C1 segment of cervical spinal cord (tissue), 14 donors: ENCODE results near the gene FIBP.

Experiments
- DNase-seq, 14 donors: peaks; one replicate each; lab custom pipeline; 2025; lab: John Stamatoyannopoulos, UW

Gene FIBP

DNA sequence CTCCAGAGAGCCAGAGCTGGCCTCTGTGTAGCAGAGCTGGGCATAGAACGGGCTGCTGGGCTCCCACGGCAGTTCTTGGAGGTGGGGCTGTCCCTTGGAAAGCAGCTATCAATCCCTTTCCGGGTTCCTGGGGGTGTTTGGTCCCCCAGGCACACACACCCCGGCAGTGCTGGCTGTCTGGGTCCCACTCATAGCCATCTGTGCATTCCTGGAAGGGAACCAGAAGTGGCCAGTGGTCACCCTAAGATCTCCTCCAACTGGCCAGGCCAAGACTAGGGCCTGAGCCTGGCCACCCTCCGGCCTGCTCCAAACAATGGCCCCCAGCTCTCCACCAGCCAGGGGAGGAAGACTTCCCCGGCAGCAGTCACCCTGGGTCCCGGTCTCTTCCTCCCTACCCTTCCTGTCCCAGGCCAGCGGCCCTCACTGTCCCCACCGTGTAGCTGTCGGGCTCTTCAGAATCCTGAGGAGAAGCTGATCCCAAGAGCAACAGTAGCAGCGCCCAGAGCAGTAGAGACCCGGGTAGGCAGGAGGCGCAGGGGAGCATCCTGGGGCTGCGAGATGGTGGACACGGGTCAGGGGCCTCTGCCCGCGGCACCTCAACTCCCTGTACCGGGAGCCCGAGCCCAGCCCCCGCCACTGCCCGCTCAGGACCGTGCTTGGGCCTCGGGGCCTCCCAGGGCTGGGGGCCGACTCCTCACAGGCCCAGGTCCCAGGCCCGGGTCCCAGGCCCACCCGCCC lies 16.3 kb downstream of the FIBP start:
- DNase-seq, result no peak

DNA sequence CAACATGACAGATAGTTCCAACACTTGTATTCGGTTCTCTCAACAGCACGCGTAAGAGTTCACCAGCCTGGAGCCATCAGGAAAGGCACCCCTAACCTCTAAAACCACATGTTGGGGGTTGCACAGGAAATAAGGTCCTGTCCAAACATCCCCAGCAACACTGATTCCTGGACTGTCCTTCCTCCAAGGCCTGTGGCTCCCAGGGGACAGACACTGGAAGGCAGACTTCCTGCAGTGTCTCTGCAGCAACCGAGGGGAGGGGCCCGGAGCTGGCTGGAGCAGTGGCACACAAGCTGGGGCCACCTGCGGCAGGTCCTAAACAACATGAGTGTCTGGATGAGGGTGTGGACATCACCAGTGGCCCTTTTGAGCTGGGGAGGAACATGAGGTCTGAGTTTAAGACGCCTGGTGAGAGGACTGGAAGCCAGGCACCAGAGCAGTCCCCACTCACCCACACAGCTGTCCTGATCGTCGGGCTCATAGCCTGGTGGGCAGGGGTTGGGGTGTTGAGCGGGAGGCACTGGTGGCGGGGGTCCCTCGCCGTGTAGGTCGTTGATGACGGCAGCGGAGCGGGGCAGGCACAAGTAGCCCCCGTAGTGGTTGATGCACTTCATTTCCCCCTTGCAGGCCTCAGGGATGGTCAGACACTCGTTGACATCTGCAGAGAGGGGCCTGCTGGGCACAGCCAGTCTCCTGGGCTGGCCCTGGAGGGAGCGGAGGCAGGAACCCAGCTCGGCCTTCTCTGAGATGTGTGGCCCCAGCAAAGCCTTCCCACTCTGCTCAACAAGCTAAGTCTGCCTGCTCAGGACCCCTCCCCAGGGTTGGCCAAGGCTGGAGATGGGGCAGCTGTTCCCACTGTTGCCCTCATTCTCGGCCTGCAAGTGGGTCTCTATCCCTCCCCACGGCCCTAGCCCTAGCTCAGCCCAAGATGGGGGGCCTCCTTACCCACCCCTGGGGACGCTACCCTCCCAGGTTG lies 17.3 kb downstream of the FIBP start:
- DNase-seq, result no peak

DNA sequence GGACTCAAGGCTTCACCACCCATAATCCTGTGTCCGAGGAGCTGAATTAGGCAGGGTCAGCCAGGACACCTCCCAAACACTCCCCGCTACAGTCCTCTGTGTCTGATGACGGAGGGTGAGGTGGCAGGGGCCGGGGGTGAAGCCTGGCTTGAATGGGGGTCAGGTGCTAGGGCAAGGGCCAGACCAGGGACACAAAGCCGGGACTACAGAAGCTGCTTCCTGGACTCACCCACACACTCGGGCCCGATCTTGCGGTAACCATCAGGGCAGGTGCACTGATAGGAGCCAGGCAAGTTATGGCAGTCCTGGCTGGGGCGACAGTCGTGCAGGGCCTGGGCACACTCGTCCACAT lies 18.0 kb downstream of the FIBP start:
- DNase-seq, result no peak

DNA sequence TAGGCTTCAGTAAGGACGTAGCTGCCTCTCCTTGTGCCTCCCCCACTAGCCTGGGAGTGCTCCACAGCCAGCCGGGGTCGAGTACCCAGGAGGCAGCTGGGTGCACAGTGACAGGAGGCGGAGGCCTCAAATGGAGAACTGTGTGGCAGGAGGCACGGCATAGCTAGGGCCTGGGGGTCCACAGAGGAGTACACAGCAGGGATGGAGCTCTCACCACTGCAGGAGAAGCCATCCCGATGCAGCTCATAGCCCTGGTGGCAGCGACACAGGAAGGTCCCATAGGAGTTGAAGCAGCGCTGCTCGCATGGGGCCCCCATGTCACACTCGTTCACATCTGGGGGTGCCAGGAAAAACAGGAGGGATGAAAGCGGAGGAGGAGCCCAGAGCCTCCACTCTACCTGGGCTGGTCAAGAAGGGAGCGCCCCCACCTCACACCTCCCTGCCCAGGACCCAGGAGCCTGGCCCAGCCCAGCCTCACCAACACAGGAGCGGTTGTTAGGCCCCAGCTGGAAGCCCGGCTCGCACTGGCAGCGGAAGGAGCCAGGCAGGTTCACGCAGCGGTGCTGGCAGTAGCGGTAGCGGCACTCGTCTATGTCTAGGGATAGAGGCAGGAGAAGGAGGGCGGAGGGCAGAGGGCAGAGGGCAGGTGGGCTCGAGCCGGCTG lies 18.5 kb downstream of the FIBP start:
- DNase-seq, result no peak

DNA sequence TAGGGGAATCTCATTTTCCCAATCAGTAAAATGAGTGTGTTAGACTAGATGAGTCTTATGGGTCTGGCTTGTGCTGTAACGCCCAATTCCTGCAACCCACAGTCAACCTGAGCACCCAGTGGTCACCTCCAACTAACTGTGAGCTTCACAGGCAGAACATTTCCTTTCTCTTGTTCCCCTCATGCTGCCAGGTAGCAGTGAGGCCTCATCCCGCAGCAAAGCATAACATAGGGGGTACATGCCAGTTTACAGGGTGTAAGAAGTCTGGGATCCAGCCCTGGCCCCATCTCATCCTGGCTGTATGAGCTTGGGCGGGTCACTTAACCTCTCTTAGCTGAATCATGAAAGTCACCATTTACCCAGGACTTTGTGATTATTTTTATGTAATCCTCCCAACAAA lies 19.4 kb downstream of the FIBP start:
- no peak for DNase-seq

DNA sequence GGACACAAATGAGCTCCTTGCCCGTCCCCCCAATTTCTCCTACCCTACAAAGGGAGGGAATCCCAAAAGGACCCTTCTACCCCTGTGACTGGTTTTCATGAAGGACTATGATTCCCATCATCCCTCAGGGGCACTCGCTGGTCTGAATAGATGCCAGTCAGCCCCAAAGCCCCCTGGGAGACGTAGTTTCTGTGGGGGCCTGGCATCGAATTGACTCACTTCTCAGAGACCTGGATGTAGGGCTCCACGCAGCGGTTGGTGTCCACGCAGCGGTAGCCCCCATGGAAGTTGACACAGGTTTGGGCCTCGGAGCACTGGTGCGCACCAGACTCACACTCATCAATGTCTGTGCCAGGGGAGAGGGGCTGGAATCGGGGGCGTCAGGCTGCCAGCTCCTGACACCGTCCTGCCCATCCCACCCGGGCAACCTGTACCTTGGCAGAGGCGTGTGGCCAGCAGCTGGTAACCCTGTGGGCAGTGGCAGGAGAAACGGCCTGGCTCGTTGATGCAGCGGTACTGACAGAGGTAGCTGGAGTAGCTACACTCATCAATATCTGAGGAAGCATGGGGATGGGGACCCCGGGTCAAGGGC lies 20.1 kb downstream of the FIBP start:
- peak in 3 of 14 donors; percentile 23 to 56 (median 24) for DNase-seq

DNA sequence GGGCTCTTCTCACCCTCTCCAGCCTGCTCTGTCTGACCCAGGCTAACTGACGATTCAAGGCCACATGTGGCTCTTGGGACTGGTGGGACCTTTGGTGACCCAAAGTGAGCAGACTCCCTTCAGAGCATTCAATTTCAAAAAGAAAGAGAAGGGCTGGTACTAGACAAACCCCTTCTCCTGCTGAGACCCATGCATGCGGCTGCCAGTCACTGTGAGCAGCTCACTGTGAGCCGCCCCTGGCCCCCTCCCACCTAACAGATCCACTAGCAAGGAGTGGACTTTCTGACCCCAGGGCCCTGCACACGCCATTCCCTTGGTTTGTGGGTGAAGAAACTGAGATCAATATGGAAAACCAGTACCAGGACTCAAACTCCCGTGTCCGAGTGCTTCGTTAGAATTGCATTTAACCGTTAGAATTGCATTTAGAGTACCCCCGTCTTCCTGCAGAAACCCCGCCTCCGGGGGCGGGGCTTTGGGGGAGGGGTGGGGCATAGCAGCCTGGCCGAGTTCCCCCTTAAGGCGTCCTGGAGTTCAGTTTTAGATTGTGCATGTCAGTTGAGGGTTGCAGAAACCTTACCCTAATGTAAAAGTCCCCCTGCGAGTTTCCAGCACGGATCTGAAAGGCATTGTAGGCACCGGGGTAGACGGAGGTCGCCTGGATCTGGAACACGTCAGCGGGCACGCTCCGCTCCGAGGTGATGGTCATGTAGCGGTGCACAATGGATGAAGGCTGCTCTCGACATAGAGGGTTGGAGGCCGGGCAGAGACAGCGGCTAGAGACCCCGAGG lies 20.8 kb downstream of the FIBP start:
- no peak for DNase-seq

DNA sequence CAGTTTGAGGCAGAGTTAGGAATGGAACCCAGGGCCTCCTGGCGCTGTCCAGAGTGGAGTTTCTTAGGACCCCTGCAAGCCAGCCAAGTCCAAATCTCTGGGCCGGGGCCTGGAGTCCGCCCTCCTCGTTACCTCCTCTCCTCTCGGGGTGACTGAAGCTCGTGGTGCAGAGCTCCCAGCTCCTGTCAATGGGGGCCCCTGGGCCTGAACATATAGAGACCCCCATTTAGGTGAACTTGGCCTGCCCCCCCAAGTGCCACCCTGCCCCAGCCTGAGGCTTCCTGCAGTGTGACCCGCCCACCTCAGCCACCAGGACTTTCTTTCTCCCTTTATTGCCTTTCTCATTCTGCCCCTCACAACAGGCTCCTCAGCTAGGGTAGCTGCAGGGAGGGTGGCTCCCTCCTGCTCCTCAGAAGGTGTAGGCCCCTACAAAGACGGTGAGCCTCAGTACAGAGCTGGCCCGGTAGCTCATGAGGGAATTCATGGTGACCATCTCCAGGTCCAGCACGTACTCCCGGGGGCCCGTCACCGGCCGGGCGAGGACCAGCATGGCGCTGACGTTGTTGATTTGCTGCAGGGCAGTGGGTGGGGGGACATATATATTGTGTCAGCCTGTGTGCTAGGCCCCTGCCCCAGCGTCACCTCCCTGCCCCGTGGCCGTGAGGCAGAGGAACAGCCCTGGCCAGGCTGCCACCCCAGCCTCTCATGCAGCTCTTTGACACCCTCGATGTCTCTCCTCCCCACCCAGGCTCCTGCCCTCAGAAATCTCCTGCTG lies 21.6 kb downstream of the FIBP start:
- DNase-seq, result no peak

DNA sequence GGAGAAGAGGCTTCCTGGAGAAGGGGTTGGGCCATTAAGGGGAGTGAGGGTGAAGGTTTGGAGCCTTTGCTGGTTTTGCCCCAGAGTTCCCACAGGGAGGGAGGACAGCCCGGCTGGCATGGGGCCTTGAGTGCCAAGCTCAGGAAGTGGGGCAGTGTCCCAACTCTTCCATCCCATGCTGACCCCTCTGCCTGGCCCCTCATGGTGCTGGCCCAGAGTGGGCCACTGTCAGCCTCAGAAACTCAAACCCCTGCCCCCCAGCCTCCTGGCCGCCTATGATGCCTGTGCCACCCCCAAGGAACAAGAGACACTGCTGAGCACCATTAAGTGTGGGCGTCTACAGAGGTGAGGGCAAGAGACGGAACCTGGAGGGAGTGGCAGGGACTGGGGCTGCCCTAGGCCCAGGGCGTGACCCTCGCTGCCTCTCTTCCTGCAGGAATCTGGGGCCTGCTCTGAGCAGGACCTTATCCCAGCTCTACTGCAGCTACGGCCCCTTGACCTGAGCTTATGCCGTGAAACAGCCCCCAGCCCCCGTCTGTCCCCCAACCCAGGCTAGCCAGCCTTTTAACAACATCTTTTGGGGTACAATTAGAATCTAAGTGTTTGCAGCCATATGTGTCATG lies 22.6 kb downstream of the FIBP start:
- no peak for DNase-seq

DNA sequence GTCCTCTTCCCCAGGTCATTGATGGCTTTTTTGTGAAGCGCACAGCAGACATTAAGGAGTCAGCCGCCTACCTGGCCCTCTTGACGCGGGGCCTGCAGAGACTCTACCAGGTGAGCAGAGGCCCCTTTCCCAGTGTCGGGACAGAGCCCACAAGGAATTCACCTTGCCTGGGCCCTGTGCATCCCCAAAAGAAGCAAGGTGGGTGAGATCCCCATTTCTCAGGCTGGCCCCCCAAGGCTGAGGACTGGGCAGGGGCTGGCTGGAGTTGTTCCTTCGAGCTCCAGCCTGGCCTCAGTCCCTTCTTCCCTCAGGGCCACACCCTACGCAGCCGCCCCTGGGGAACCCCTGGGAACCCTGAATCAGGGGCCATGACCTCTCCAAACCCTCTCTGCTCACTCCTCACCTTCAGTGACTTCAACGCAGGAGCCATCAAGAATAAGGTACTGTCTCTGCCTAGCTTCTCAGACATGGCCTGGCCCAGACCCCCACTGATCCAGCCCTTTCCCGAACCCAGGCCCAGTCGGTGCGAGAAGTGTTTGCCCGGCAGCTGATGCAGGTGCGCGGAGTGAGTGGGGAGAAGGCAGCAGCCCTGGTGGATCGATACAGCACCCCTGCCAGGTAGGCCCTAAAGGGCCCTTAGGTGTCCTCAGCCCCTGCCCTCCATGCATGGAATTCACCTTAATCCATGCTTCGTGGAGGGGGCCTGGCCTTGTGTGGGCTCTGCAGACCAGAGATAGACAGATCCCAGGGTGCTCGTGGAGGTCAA lies 23.4 kb downstream of the FIBP start:
- no peak for DNase-seq

DNA sequence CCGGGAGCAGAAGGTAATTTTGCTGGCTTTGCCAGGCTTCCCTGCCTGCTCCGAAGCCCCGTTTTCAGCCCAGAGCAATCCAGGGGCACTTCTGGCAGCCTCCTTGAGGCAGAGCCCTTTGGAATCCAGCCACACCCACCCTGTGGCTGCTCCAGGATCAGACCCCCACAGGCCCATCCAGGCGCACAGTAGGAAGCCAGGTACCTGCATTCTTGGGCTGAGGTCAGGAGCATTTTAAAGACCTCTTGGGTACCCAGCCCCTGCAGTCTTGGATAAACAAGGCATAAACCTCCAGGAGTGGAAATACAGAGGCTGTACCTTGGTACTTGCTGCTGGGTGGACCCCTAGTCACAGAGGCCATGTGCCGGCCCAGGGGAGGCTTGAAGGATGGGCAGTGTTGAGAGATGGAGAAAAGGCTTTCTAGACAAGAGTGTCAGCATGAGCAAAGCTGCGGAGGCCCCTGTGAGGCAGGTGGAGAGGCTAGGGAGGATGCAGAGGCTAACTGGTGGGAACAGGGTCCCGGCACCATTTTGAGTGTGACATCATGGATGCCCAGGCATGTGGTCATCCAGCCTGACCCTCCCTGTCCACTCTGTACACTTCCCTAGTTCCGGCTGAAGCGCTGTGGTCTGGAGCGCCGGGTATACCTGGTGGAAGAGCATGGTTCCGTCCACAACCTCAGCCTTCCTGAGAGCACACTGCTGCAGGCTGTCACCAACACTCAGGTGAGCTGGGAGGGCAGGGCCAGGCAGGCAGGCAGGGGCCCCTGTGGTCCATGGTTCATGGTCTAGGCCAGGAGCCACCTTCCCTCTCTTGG lies 24.2 kb downstream of the FIBP start:
- no peak for DNase-seq

DNA sequence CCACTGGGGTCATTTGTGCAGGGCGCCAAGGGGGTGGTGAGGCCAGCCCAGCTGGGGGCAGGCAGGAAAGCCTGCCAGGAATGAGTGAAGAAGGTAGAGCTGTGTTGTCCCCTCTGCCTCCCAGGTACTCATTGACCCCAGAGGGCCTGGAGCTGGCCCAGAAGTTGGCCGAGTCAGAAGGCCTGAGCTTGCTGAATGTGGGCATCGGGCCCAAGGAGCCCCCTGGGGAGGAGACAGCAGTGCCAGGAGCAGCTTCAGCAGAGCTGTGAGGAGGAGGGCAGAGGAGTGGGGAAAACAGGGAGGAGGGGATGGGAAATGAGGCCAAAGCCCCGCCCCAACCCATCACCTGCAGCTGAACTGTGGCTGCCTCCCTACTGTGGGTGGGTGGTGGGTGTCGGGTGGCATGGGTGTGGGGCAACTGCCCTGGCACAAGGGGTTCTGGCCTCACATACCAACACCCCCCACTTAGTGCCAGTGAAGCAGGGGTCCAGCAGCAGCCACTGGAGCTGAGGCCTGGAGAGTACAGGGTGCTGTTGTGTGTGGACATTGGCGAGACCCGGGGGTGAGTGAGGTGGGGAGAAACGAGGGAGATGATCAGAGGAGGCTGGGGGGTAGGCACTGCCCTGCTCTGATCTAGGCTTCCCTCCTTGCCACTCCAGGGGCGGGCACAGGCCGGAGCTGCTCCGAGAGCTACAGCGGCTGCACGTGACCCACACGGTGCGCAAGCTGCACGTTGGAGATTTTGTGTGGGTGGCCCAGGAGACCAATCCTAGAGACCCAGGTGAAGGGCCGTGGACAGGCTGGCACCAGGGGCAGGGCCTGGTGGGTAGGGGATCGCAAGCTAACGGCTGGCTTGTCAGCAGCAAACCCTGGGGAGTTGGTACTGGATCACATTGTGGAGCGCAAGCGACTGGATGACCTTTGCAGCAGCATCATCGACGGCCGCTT lies 25.1 kb downstream of the FIBP start:
- DNase-seq, result no peak

DNA sequence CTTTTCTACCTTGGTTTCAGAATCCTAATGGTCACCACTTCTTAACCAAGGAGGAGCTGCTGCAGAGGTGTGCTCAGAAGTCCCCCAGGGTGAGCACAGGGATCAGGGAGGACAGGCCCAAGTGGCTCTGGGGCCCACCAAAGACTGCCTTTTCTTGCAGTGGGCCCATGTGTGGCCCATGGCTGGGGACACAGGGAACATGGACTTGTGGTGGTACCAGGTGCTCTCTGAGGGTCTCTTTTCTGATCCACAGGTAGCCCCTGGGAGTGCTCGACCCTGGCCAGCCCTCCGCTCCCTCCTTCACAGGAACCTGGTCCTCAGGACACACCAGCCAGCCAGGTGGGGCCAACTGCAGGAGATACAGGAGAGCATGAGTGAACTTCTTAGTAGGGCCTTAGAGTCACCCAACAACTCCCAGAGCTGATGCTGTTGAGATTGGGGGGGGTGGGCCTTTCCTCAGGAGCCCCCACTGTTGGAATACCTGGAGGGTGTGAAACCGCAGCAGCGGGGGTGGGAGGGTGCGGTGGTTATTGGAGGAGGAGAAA lies 26.0 kb downstream of the FIBP start:
- no peak for DNase-seq

DNA sequence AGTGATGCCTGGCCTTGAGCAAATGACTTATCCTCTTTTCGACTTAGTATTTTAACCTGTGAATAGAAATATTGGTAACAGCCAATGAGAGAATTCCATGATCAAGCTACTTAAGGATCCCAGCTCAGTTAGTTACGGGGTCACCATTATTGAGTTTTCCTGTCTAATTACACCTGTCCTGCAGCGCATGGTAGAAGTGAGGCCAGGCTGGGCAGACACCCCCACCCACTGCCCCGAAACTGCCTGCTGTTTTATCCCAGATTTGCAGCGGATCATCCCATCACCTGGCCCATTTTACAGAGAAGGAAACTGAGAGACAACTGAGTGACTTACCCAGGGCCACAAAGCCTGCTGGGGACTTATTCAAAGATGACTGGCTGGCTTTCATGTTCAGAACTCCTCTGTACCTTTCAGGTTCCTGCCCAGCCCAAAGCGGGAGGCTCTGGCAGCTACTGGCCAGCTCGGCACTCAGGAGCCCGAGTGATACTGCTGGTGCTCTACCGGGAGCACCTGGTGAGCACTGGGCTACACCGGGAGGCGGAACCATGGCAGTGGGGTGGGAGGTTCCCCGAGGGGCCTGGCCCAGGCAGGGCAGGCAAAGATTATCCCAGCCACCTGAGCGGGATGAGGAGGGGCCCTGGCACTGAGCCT lies 26.6 kb downstream of the FIBP start:
- DNase-seq, result no peak

DNA sequence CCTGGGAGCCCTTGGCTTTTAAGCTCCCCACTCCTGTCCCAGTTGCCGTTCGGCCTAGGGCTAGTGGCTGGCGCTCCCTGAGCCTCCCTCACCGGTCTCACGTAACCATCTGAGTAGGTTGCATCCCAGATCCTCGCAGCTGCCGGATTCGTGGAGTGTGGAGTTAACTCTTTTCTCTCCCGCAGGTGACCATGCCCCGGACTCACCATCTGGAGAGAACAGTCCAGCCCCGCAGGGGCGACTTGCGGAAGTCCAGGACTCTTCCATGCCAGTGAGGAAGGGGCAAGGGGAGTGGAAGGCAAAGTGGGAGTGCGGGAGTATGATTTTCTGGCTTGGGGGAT lies 27.1 kb downstream of the FIBP start:
- no peak for DNase-seq
